Measurements from ENCODE around the gene HK3.

DNA sequence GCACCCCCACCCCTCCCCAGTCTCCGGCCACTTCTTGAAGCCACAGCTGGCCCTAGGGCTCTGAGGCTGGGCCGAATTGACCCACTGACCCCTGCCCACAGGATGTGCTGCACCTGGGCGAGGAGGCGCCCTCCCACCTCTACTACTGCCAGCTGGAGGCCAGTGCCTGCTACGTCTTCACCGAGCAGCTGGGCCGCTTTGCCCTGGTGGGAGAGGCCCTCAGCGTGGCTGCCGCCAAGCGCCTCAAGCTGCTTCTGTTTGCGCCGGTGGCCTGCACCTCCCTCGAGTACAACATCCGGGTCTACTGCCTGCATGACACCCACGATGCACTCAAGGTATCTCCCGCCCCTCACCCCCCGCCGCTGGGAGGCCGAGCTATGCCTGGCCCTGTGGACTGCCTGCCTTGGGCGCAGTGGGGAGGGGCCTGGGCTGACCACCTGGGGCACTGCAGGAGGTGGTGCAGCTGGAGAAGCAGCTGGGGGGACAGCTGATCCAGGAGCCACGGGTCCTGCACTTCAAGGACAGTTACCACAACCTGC is 21.3 kb downstream of the HK3 start:
- TF ChIP-seq, protein P1, sequence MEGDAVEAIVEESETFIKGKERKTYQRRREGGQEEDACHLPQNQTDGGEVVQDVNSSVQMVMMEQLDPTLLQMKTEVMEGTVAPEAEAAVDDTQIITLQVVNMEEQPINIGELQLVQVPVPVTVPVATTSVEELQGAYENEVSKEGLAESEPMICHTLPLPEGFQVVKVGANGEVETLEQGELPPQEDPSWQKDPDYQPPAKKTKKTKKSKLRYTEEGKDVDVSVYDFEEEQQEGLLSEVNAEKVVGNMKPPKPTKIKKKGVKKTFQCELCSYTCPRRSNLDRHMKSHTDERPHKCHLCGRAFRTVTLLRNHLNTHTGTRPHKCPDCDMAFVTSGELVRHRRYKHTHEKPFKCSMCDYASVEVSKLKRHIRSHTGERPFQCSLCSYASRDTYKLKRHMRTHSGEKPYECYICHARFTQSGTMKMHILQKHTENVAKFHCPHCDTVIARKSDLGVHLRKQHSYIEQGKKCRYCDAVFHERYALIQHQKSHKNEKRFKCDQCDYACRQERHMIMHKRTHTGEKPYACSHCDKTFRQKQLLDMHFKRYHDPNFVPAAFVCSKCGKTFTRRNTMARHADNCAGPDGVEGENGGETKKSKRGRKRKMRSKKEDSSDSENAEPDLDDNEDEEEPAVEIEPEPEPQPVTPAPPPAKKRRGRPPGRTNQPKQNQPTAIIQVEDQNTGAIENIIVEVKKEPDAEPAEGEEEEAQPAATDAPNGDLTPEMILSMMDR (conservative IDR thresholded peaks at IDR 0.05), result no peak
- TF ChIP-seq ZFX (IDR thresholded peaks at IDR 0.05), result no peak

Measured in C4-2B (cell line).